ENCODE results near the gene RPL4.

Gene RPL4

GRCh38 chr15:66504563-66505429, at the start of gene RPL4, which contains the start of gene ZWILCH:
Gene RPL4, minus strand, starts transcription at chr15:66504855. Its CDS starts 65 bp downstream, at chr15:66504790.
Gene ZWILCH, plus strand, starts transcription at chr15:66505326. Its CDS starts 13 bp downstream, at chr15:66505339.
- TF ChIP-seq, protein P1, sequence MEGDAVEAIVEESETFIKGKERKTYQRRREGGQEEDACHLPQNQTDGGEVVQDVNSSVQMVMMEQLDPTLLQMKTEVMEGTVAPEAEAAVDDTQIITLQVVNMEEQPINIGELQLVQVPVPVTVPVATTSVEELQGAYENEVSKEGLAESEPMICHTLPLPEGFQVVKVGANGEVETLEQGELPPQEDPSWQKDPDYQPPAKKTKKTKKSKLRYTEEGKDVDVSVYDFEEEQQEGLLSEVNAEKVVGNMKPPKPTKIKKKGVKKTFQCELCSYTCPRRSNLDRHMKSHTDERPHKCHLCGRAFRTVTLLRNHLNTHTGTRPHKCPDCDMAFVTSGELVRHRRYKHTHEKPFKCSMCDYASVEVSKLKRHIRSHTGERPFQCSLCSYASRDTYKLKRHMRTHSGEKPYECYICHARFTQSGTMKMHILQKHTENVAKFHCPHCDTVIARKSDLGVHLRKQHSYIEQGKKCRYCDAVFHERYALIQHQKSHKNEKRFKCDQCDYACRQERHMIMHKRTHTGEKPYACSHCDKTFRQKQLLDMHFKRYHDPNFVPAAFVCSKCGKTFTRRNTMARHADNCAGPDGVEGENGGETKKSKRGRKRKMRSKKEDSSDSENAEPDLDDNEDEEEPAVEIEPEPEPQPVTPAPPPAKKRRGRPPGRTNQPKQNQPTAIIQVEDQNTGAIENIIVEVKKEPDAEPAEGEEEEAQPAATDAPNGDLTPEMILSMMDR (IDR thresholded peaks at IDR 0.05; ENCODE audit: low read depth, low read length) = no peak
- H3K4me3 ChIP-seq (ENCODE audit: low read depth, low read length) = peak within 1 kb of the TSS; percentile 85

DNA sequence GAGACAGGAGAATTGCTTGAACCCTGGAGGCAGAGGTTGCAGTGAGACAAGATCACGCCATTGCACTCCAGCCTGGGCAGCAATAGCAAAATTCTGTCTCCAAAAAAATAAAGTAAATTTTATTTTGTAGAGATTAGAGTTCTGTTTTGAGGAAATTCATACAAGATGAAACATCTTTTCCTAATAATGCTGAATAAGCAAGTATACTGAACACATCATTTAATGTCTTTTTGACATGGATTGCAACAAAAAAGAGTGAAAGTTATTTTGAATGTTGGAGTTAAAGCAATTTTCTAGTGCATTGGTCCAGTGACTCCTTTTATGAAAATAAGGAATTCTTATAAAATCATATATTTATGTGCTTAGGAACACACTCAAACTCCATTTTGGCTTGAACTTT, 40.6 kb upstream of the RPL4 start:
- H3K4me3 ChIP-seq (ENCODE audit: low read depth, low read length) = no peak overlapping the region
- TF ChIP-seq, protein P1 (IDR thresholded peaks at IDR 0.05; ENCODE audit: low read depth, low read length) = no peak

DNA sequence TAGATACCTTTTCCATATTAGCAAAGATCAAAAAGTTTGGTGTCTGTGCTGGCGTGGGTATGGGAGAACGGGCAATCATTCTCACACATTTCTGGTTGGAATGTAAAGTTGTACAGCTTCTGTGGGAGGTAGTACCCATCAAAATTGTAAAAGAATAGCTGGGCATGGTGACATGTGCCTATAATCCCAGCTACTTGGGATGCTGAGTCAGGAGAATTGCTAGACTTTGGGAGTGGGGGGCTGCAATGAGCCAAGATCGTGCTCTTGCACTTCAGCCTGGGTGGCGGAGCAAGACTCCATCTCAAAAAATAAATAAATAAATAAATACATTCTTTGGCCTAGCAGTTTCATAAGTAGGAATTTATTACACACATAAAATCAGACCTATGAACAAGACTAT, 38.2 kb upstream of the RPL4 start:
- TF ChIP-seq, protein P1 (IDR thresholded peaks at IDR 0.05; ENCODE audit: low read depth, low read length) = no peak
- H3K4me3 ChIP-seq (ENCODE audit: low read depth, low read length) = no peak overlapping the region

DNA sequence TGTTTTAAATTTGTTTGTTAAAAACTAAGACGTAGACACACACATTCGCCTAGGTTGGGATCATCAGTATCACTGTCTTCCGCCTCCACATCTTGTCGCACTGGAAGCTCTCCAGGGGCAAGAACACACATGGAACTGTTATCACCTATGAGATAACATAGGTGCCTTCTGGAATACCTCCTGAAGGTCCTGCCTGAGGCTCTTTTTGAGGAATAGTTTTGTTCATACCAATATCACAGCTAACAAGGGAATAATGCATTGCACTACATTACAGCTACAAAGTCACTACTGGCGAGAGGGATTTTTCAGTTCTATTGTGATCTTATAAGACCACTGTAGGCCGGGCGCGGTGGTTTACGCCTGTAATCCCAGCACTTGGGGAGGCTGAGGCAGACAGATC, 30.4 kb upstream of the RPL4 start:
- H3K4me3 ChIP-seq (ENCODE audit: low read depth, low read length) = no peak overlapping the region
- TF ChIP-seq, protein P1 (IDR thresholded peaks at IDR 0.05; ENCODE audit: low read depth, low read length) = no peak

DNA sequence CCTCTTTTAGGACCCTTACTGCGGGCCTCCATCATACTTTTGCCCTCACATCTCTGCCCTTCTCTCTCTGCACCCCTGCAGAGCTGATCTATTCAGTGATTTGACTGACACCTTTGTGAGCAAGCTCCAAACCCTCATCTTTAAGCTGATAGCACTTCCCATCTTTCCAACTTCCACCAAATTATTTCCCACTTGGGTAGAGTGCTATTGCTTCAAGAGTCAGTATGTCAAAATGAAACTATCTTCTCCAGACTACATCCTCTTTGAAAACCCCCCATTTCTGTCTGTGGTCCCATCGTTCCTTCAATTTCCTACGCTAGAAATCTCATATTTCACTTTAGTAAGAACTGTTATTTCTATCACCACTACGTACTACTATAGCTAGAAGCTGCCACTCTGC, 20.2 kb upstream of the RPL4 start:
- TF ChIP-seq, protein P1 (IDR thresholded peaks at IDR 0.05; ENCODE audit: low read depth, low read length) = no peak
- no peak overlapping the region for H3K4me3 ChIP-seq (ENCODE audit: low read depth, low read length)

DNA sequence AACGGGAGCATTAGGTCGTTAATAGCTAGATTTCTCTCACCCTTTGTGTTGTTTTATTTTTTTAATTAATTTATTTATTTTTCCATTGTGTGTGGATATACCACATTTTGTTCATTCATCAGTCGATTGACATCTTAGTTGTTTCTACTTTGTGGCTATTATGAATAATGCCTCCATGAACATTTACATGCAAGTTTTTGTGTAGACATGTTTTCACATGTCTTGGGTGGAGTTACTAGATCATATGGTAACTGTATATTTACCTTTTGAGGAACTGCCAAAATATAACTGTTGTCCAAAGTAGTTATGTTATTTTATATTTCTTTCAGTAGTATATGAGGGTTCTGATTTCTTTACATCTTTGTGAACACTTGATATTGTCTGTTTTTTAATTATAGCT, 19.3 kb upstream of the RPL4 start:
- H3K4me3 ChIP-seq (ENCODE audit: low read depth, low read length) = no peak overlapping the region
- TF ChIP-seq, protein P1 (IDR thresholded peaks at IDR 0.05; ENCODE audit: low read depth, low read length) = no peak

DNA sequence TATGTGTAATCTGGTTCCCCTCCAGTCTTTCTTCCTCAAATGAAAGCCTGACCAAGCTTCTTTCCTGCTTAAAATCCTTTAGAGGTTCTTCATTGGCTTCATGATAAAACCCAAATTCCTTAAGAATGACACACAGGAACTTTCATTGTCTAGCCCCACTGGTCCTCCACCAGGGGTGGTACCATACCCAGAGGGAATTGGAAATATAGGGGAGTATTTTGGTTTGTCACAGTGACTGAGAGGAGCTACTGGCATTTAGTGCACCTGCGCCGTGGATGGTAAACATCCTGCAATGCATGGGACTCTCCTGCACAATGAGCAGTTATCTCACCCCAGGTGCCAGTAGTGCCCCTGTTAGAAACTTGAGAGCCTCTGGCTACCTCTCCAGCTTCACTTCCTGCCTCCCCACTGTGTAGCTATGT, 11.3 kb upstream of the RPL4 start:
- TF ChIP-seq, protein P1 (IDR thresholded peaks at IDR 0.05; ENCODE audit: low read depth, low read length) = no peak
- no peak overlapping the region for H3K4me3 ChIP-seq (ENCODE audit: low read depth, low read length)
